Psoas muscle (tissue), 8 donors: ENCODE measurements around the gene TMEM184A. TPM values are rescaled to one million over a fixed set of nuclear protein-coding genes. Genes with fewer than 3 reads are reported as not detected.

Experiments
- ATAC-seq, 4 donors: fragments of 200-7000 bp; cut with Tn5 transposase; one replicate each; pipeline ENCODE4 v1.9.1; 2020; ENCODE audit warnings: moderate library complexity in 3 of 4, mild to moderate bottlenecking in 2 of 4
- DNase-seq, 2 donors: peaks; one replicate each; pipeline ENCODE4 v3.0.0-alpha.2; 2020
- H3K27ac ChIP-seq: fragments of 200-600 bp; one replicate; pipeline ENCODE4 v1.8.0; 2022
- H3K27me3 ChIP-seq, 3 donors: fragments of 200-600 bp in 1 of 3; one replicate each; pipeline versions ENCODE4 v1.6.1 to v1.8.0; 2013 to 2022; ENCODE audit warnings: low read length in 2 of 3, mild to moderate bottlenecking in 2 of 3, moderate library complexity in 1 of 3; ENCODE audit not compliant: insufficient read depth in 3 of 3
- H3K36me3 ChIP-seq, 2 donors: fragments of 200-600 bp in 1 of 2; one replicate each; pipeline versions ENCODE4 v1.6.1 to v1.8.0; 2013 to 2022; ENCODE audit warnings: low read depth in 1 of 2, mild to moderate bottlenecking in 1 of 2, moderate library complexity in 1 of 2; ENCODE audit not compliant: insufficient read depth in 1 of 2
- H3K4me1 ChIP-seq: fragments of 200-600 bp; one replicate; pipeline ENCODE4 v1.8.0; 2022
- H3K4me3 ChIP-seq: fragments of 200-600 bp; one replicate; pipeline ENCODE4 v1.8.0; 2022; ENCODE audit warnings: mild to moderate bottlenecking
- H3K9me3 ChIP-seq: fragments of 200-600 bp; one replicate; pipeline ENCODE4 v1.8.0; 2022
- WGBS, 3 donors: extraction: QIAGEN DNeasy Blood & Tissue Kit; methylation state at CpG; one replicate each; pipeline versions ENCODE4 v1.1.6 to v1.1.7; 2013; 5-methylcytosine and 5-hydroxymethylcytosine counted together
- intact Hi-C, 2 donors: fragments of 100-400 bp; cut with DNase I; formaldehyde crosslinking; loops; one replicate each; pipeline versions ENCODE4 v1.11.0 to v1.14.2; 2022
- polyA plus RNA-seq, 3 donors: library from polyadenylated mRNA; stranded (reverse); fragments of 200-250 nt; gene quantifications; one replicate each; pipeline ENCODE4 v1.2.3, GENCODE V29; 2013
- total RNA-seq, 4 donors: library from RNA; stranded (reverse); fragmentation: NEBNext Ultra II Directional in 2 of 4; extraction: Animal tissue kit (Norgen Biotek cat#: 25700) in 2 of 4; gene quantifications; one replicate each; pipeline versions ENCODE4 v1.2.1 to v1.2.4, GENCODE V29; 2021 to 2023
- TF ChIP-seq, protein P1 (sequence below): fragments of 200-600 bp; IDR thresholded peaks from one replicate; pipeline ENCODE4 v1.8.0; 2022; ENCODE audit warnings: antibody characterized with exemption
- donor health status: healthy with polysubstance abuse.
- donor health status: DM: no; HTN: no; CAD: no; lungs with moderate emphysema.
- donor health status: Bipolar disorder and iron deficiency.
- donor health status: healthy.
- donor health status: DM: yes; HTN: yes; CAD: no.
- donor health status: DM: no; HTN: no; CAD: no.
- donor health status: DM: no; HTN: no; CAD: no.
- donor health status: DM: yes; HTN: yes; CAD: no.

Gene TMEM184A
- total and polyA plus RNA-seq, 7 donors = 0.40 to 6.0 (median 2.8) TPM

DNA sequence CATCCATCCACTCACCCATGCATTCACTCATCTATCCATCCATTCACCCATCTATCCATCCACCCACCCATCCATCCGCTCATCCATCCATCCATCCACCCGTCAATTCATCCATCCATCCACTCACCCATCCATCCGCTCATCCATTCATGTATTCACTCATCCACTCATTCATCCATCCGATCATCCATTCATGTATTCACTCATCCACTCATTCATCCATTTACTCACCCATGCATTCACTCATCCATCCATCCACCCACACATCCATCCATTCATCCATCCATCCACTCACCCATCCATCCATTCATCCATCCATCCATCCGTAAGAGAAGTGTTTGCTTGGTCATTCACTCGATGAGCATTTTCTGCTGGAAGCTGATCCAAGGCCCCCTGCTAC, 22.5 kb upstream of the TMEM184A start:
- 93 to 98% (median 94%) methylated on average over 6 of the region's 6 CpGs for WGBS, 3 donors
- Histone ChIP-seq H3K36me3 (no peaks in the 10 kb centered on the region), H3K4me3 (no peak overlapping the region), H3K4me1 (no peaks in the 10 kb centered on the region), H3K27ac (no peak overlapping the region), H3K9me3 (no peaks in the 10 kb centered on the region), H3K27me3 (no peaks in the 10 kb centered on the region)
- DNase-seq (no peak), ATAC-seq (no peak)
- intact Hi-C loops = loop anchor here (2.0 to 5.0 kb wide), 2 partner anchors 180 to 629 kb away; no protein-coding TSS in a partner anchor
- TF ChIP-seq, protein P1, sequence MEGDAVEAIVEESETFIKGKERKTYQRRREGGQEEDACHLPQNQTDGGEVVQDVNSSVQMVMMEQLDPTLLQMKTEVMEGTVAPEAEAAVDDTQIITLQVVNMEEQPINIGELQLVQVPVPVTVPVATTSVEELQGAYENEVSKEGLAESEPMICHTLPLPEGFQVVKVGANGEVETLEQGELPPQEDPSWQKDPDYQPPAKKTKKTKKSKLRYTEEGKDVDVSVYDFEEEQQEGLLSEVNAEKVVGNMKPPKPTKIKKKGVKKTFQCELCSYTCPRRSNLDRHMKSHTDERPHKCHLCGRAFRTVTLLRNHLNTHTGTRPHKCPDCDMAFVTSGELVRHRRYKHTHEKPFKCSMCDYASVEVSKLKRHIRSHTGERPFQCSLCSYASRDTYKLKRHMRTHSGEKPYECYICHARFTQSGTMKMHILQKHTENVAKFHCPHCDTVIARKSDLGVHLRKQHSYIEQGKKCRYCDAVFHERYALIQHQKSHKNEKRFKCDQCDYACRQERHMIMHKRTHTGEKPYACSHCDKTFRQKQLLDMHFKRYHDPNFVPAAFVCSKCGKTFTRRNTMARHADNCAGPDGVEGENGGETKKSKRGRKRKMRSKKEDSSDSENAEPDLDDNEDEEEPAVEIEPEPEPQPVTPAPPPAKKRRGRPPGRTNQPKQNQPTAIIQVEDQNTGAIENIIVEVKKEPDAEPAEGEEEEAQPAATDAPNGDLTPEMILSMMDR = no peak

DNA sequence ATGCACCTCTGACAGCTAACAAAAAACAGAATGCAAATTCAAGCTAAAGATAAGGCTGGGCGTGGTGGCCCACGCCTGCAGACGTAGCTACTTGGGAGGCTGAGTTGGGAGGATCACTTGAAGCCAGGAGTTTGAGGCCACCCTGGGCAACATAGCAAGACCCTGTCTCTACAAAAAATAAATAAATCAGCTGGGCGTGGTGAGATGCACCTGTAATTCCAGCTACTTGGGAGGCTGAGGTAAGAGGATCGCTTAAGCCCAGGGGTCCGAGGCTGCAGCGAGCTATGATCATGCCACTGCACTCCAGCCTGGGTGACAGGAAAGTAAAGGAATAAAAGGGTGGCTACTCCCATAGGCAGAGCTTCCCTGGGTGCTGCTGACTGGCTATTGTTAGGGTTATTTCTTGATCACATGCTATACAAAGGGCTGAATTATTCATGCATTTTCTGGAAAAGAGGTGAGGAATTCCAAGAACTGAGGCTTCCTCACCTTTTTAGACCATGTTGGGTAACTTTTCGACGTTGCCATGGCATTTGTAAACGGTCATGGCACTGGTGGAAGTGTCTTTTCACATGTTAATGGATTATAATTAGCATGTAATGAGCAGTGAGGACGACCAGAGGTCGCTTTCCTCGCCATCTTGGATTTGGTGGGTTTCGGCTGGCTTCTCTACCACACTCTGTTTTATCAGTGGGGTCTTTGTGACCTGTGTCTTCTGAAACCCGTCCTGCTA, 20.7 kb upstream of the TMEM184A start:
- Histone ChIP-seq H3K36me3 (no peaks in the 10 kb centered on the region), H3K4me3 (no peak overlapping the region), H3K4me1 (peaks cover 8% of the 10 kb centered on the region), H3K9me3 (no peaks in the 10 kb centered on the region), H3K27ac (no peak overlapping the region), H3K27me3 (no peaks in the 10 kb centered on the region)
- ATAC-seq = no peak
- 67 to 73% (median 72%) methylated on average over 15 of the region's 15 CpGs for WGBS, 3 donors
- intact Hi-C loops = loop anchor here in 1 of 2 donors (5.0 kb wide), 1 partner anchor 631 kb away; no protein-coding TSS in a partner anchor
- DNase-seq = no peak
- TF ChIP-seq, protein P1 = no peak

DNA sequence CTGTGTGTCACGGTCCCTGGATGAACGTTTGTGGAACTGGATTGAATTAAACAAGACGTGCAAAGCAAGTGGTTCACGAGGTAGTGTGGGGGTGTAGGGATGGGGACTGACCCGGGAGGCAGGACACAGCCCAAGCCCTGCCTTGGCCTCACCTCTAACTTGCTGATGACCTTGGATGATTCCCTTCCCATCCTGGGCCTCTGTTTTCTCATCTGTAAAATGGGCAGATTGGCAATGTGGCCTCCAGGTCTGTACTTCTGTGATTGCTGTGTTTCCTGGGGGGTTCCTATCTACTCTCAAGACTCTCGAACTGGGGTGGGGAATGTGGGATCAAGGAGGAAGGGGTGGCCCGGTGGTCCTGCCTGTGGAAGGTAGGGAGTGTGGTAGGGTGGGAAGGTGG, 19.8 kb upstream of the TMEM184A start:
- intact Hi-C loops = loop anchor here in 1 of 2 donors (5.0 kb wide), 1 partner anchor 631 kb away; no protein-coding TSS in a partner anchor
- Histone ChIP-seq H3K27me3 (no peaks in the 10 kb centered on the region), H3K27ac (no peak overlapping the region), H3K4me3 (no peak overlapping the region), H3K9me3 (no peaks in the 10 kb centered on the region), H3K36me3 (no peaks in the 10 kb centered on the region), H3K4me1 (peaks cover 11% of the 10 kb centered on the region)
- TF ChIP-seq, protein P1 = no peak
- ATAC-seq (no peak), DNase-seq (no peak)
- 84 to 88% (median 87%) methylated on average over 7 of the region's 7 CpGs for WGBS, 3 donors

DNA sequence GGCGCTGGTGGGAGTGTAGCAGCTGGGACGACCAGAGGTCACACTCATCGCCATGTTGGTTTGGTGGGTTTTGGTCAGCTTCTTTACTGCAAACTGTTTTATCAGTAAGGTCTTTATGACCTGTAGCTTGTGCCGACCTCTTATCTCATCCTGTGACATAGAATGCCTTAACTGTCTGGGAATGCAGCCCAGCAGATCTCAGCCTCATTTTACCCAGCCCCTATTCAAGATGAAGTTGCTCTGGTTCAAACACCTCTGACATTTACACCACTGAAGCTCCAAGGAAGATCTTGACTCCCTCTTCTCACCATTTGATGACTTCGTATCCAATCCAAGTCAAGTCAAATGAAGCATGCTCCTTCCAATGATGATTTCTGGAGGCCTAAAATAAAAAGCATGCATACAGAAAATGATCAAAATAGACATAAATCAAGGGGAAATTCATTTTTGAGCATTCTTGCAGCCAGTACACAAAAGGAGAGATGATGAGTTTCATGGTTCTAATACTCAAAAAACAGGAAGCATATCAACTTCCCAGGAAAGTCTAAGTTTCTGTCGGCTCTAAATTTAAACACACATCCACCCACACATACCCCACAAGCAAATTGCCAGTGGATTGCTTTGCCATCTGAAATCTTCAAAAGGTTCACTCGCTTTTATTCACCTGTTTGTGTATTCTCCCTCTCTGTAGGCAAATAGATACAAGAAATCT, 16.3 kb upstream of the TMEM184A start:
- H3K4me3 ChIP-seq = no peak overlapping the region
- DNase-seq = no peak
- peak overlapping the region; percentile 51 for H3K27ac ChIP-seq
- no peaks in the 10 kb centered on the region for H3K27me3 ChIP-seq
- intact Hi-C loops = no loop called here
- no peaks in the 10 kb centered on the region for H3K9me3 ChIP-seq
- peaks cover 0 to 7% of the 10 kb centered on the region in 2 donors for H3K36me3 ChIP-seq
- H3K4me1 ChIP-seq = peaks cover 29% of the 10 kb centered on the region
- TF ChIP-seq, protein P1 = no peak
- no peak for ATAC-seq
- 82 to 84% (median 84%) methylated on average over 7 of the region's 7 CpGs for WGBS, 3 donors
